Spleen (tissue), 11 donors: Measurements from ENCODE around the gene TBC1D22A. TPM values are rescaled to one million over a fixed set of nuclear protein-coding genes. Genes with fewer than 3 reads are reported as not detected.

ENCODE experiments used
- DNase-seq: peaks from one replicate; pipeline ENCODE4 v3.0.0-alpha.2; 2020
- H3K27ac ChIP-seq, 8 donors: fragments of 200-600 bp; sonication (generic) in 7 of 8; 1 replicate in 4 of 8; 2 replicates in 4 of 8; pipeline versions ENCODE4 v1.5.0 to v1.8.0; 2016 to 2021; ENCODE audit warnings: inconsistent platforms in 4 of 8, mild to moderate bottlenecking in 4 of 8, moderate library complexity in 1 of 8
- H3K27me3 ChIP-seq, 7 donors: fragments of 200-600 bp; sonication (generic) in 6 of 7; replicated peaks in 1 of 7; 1 replicate in 4 of 7; 2 replicates in 3 of 7; pipeline versions ENCODE4 v1.5.0 to v1.8.0; 2016 to 2021; ENCODE audit warnings: inconsistent platforms in 3 of 7, mild to moderate bottlenecking in 1 of 7
- H3K36me3 ChIP-seq, 6 donors: fragments of 200-600 bp; sonication (generic) in 5 of 6; 1 replicate in 4 of 6; 2 replicates in 2 of 6; pipeline versions ENCODE4 v1.5.0 to v1.8.0; 2016 to 2021; ENCODE audit warnings: inconsistent platforms in 2 of 6
- H3K4me1 ChIP-seq, 6 donors: fragments of 200-600 bp; sonication (generic) in 5 of 6; 1 replicate in 3 of 6; 2 replicates in 3 of 6; pipeline versions ENCODE4 v1.5.0 to v1.8.0; 2016 to 2021; ENCODE audit warnings: inconsistent platforms in 3 of 6
- H3K4me3 ChIP-seq, 8 donors: fragments of 200-600 bp; sonication (generic) in 7 of 8; 1 replicate in 4 of 8; 2 replicates in 4 of 8; pipeline versions ENCODE4 v1.5.0 to v1.8.0; 2016 to 2021; ENCODE audit warnings: inconsistent platforms in 4 of 8, mild to moderate bottlenecking in 4 of 8, moderate library complexity in 2 of 8
- H3K9me3 ChIP-seq, 8 donors: fragments of 200-600 bp; sonication (generic) in 7 of 8; 1 replicate in 4 of 8; 2 replicates in 4 of 8; pipeline versions ENCODE4 v1.5.0 to v1.8.0; 2016 to 2021; ENCODE audit warnings: inconsistent platforms in 4 of 8
- CTCF ChIP-seq, 11 experiments: fragments of 200-600 bp in 7 of 11; fragments of 450-650 bp in 4 of 11; sonication (generic) in 4 of 11; IDR thresholded peaks in 8 of 11; conservative IDR thresholded peaks in 3 of 11; 1 replicate in 7 of 11; 2 replicates in 4 of 11; pipeline versions ENCODE4 v1.4.0 to v1.8.0; 2016 to 2021; ENCODE audit warnings: antibody characterized with exemption in 11 of 11, inconsistent platforms in 4 of 11, mild to moderate bottlenecking in 1 of 11
- POLR2A ChIP-seq, 3 donors: fragments of 450-650 bp; IDR thresholded peaks; one replicate each; pipeline ENCODE4 v1.5.1; 2017; ENCODE audit warnings: antibody characterized with exemption in 3 of 3, mild to moderate bottlenecking in 1 of 3
- POLR2AphosphoS5 ChIP-seq, 3 donors: sonication (generic); formaldehyde crosslinking; IDR thresholded peaks; one replicate each; pipeline ENCODE4 v1.5.1; 2017; ENCODE audit warnings: antibody characterized with exemption in 3 of 3
- WGBS, 5 donors: extraction: QIAGEN DNeasy Blood & Tissue Kit in 3 of 5; methylation state at CpG; one replicate each; pipeline versions ENCODE4 v1.1.5 to v1.1.7; 2013 to 2018; 5-methylcytosine and 5-hydroxymethylcytosine counted together
- intact Hi-C: fragments of 100-400 bp; cut with DNase I; formaldehyde crosslinking; loops from one replicate; pipeline ENCODE4 v1.15.0; 2023; ENCODE audit warnings: low total_unique reads
- polyA plus RNA-seq, 3 donors: library from polyadenylated mRNA; stranded (reverse); fragments of 200-250 nt; gene quantifications; one replicate each; pipeline ENCODE4 v1.2.1, GENCODE V29; 2013
- total RNA-seq, 7 donors: library from RNA; depleted of rRNA in 3 of 7; stranded (reverse); fragments of >200 nt in 3 of 7; fragmentation: NEBNext Ultra II Directional in 4 of 7; extraction: Animal tissue kit (Norgen Biotek cat#: 25700) in 4 of 7; gene quantifications; one replicate each; pipeline versions ENCODE4 v1.1.0 to v1.2.1, GENCODE V29; 2016 to 2021
- donor health status: healthy with polysubstance abuse.
- donor health status: DM: no; HTN: no; CAD: no; lungs with moderate emphysema.
- donor health status: DM: no; HTN: no; CAD: no.
- donor health status: Bipolar disorder and iron deficiency.
- donor health status: healthy.
- donor health status: DM: no; HTN: no; CAD: no.
- donor health status: DM: yes; HTN: yes; CAD: no.

Gene TBC1D22A
- total and polyA plus RNA-seq, 10 donors: 17.2 to 66.9 (median 49.6) TPM

GRCh38 chr22:47083379-47083986 is 321.0 kb downstream of the TBC1D22A start:
- Histone ChIP-seq H3K4me1 (peaks cover 0 to 3% (median 0%) of the 10 kb centered on the region in 6 donors), H3K9me3 (peaks cover 0 to 17% (median 0%) of the 10 kb centered on the region in 8 donors), H3K36me3 (peaks cover 0 to 2% (median 0%) of the 10 kb centered on the region in 6 donors), H3K4me3 (no peak overlapping the region), H3K27ac (no peak overlapping the region), H3K27me3 (no peaks in the 10 kb centered on the region)
- 90 to 93% (median 93%) methylated on average over 14 of the region's 14 CpGs for WGBS, 5 donors
- intact Hi-C loops: no loop called here
- DNase-seq: no peak
- no peak for TF ChIP-seq POLR2A (IDR thresholded peaks at IDR 0.05)
- TF ChIP-seq POLR2AphosphoS5 (IDR thresholded peaks at IDR 0.05): no peak
- no peak for TF ChIP-seq CTCF (IDR thresholded peaks at IDR 0.05 in 8 of 11, conservative IDR thresholded peaks at IDR 0.05 in 3 of 11)

GRCh38 chr22:47084226-47084625 is 321.8 kb downstream of the TBC1D22A start:
- Histone ChIP-seq H3K4me1 (peaks cover 0 to 9% (median 0%) of the 10 kb centered on the region in 6 donors), H3K4me3 (no peak overlapping the region), H3K27ac (no peak overlapping the region), H3K9me3 (peaks cover 0 to 11% (median 0%) of the 10 kb centered on the region in 8 donors), H3K27me3 (no peaks in the 10 kb centered on the region), H3K36me3 (no peaks in the 10 kb centered on the region)
- 81 to 93% (median 91%) methylated on average over 10 to 12 of the region's 12 CpGs for WGBS, 5 donors
- TF ChIP-seq POLR2AphosphoS5 (IDR thresholded peaks at IDR 0.05) (no peak), POLR2A (IDR thresholded peaks at IDR 0.05) (no peak), CTCF (IDR thresholded peaks at IDR 0.05 in 8 of 11, conservative IDR thresholded peaks at IDR 0.05 in 3 of 11) (no peak)
- DNase-seq: no peak
- intact Hi-C loops: no loop called here

- intact Hi-C loops: no loop called here
- Histone ChIP-seq H3K4me1 (peaks cover 0 to 22% (median 9%) of the 10 kb centered on the region in 6 donors), H3K4me3 (no peak overlapping the region), H3K9me3 (no peaks in the 10 kb centered on the region), H3K36me3 (no peaks in the 10 kb centered on the region), H3K27ac (no peak overlapping the region), H3K27me3 (no peaks in the 10 kb centered on the region)
- TF ChIP-seq POLR2A (IDR thresholded peaks at IDR 0.05): no peak
- TF ChIP-seq POLR2AphosphoS5 (IDR thresholded peaks at IDR 0.05): no peak
- no peak for TF ChIP-seq CTCF (IDR thresholded peaks at IDR 0.05 in 8 of 11, conservative IDR thresholded peaks at IDR 0.05 in 3 of 11)
- 93 to 96% (median 94%) methylated on average over 17 of the region's 17 CpGs for WGBS, 5 donors
- DNase-seq: no peak
These were observed 324.3 kb downstream of the TBC1D22A start for GRCh38 chr22:47086596-47087248.

- Histone ChIP-seq H3K4me3 (no peak overlapping the region), H3K9me3 (peaks cover 0 to 17% (median 8%) of the 10 kb centered on the region in 8 donors), H3K4me1 (peaks cover 0 to 22% (median 9%) of the 10 kb centered on the region in 6 donors), H3K27ac (no peak overlapping the region), H3K27me3 (no peaks in the 10 kb centered on the region), H3K36me3 (peaks cover 0 to 7% (median 0%) of the 10 kb centered on the region in 6 donors)
- intact Hi-C loops: no loop called here
- TF ChIP-seq POLR2AphosphoS5 (IDR thresholded peaks at IDR 0.05) (no peak), POLR2A (IDR thresholded peaks at IDR 0.05) (no peak)
- no peak for DNase-seq
- 81 to 89% (median 81%) methylated on average over 11 of the region's 11 CpGs for WGBS, 5 donors
These were observed 326.2 kb downstream of the TBC1D22A start for GRCh38 chr22:47088480-47089158.
